GM12878 (cell line): Measurements from ENCODE around the gene AMH. TPM values are rescaled to one million over a fixed set of nuclear protein-coding genes. Genes with fewer than 3 reads are reported as not detected.

Source experiments
- BACH1 ChIP-seq: fragments of 450-650 bp; IDR thresholded peaks from 2 replicates; pipeline ENCODE4 v1.6.1; 2017; ENCODE audit warnings: mild to moderate bottlenecking, borderline replicate concordance
- CREB1 ChIP-seq: IDR thresholded peaks from 2 replicates; pipeline ENCODE4 v1.6.1; 2012; ENCODE audit warnings: low read depth, mild to moderate bottlenecking, inconsistent platforms
- FOS ChIP-seq: IDR thresholded peaks from 3 replicates; pipeline ENCODE4 v1.6.1; 2011; ENCODE audit warnings: borderline replicate concordance; ENCODE audit not compliant: insufficient read length; ENCODE audit errors: extremely low read depth
- HCFC1 ChIP-seq: fragments of 150-350 bp; IDR thresholded peaks from 2 replicates; pipeline ENCODE4 v1.6.1; 2014; ENCODE audit warnings: low read length
- HDAC2 ChIP-seq: fragments of 200-600 bp; sonication (generic); IDR thresholded peaks from 2 replicates; pipeline ENCODE4 v1.6.1; 2017
- IKZF2 ChIP-seq, 2 experiments: fragments of 450-650 bp; IDR thresholded peaks; 2 replicates each; pipeline ENCODE4 v1.6.1; 2017; ENCODE audit warnings: mild to moderate bottlenecking in 2 of 2, moderate library complexity in 2 of 2
- IRF4 ChIP-seq: IDR thresholded peaks from 2 replicates; pipeline ENCODE4 v1.6.1; 2011; ENCODE audit warnings: low read depth, low read length
- PAX5 ChIP-seq: IDR thresholded peaks from 2 replicates; pipeline ENCODE4 v1.6.1; 2011; ENCODE audit warnings: low read depth, low read length, borderline replicate concordance
- POLR2AphosphoS2 ChIP-seq: IDR thresholded peaks from 2 replicates; pipeline ENCODE4 v1.6.1; 2011; ENCODE audit warnings: low read depth, mild to moderate bottlenecking, low read length, improper control_type of control experiment, moderate library complexity
- SMAD5 ChIP-seq: IDR thresholded peaks from 2 replicates; pipeline ENCODE4 v1.6.1; 2016; ENCODE audit warnings: antibody characterized with exemption, low read depth
- SREBF1 ChIP-seq: IDR thresholded peaks from 2 replicates; pipeline ENCODE4 v1.6.1; 2012; ENCODE audit warnings: mild to moderate bottlenecking, low read length
- TARDBP ChIP-seq: IDR thresholded peaks from 2 replicates; pipeline ENCODE4 v1.6.1; 2016; ENCODE audit warnings: borderline replicate concordance
- YY1 ChIP-seq: IDR thresholded peaks from 2 replicates; pipeline ENCODE4 v1.6.1; 2011; ENCODE audit warnings: low read depth, mild to moderate bottlenecking, low read length
- polyA plus RNA-seq, 11 experiments: library from polyadenylated mRNA; depleted of rRNA in 4 of 11; unstranded in 6 of 11; stranded (reverse) in 5 of 11; fragments of >200 nt; fragmentation: Nextera tagmentation in 4 of 11; fragmentation: Illumina TruSeq in 1 of 11; extraction: Ambion mirVana in 4 of 11; extraction: Trizol in 1 of 11; gene quantifications; 1 replicate in 1 of 11; 2 replicates in 10 of 11; pipeline versions ENCODE4 v1.2.1 to v1.2.3, GENCODE V29; 2011 to 2016; ENCODE audit warnings: inconsistent platforms in 2 of 11, missing spikeins in 2 of 11, low read depth in 1 of 11
- total RNA-seq, 4 experiments: library from RNA; depleted of rRNA in 3 of 4; stranded (reverse); fragments of >200 nt in 3 of 4; fragmentation: Illumina TruSeq in 1 of 4; extraction: Trizol in 1 of 4; gene quantifications; 2 replicates each; pipeline versions ENCODE4 v1.2.1 to v1.2.3, GENCODE V29; 2013 to 2021
- TF ChIP-seq, protein P1 (sequence below): fragments of 450-650 bp; IDR thresholded peaks from 2 replicates; pipeline ENCODE4 v1.6.1; 2014; ENCODE audit warnings: mild to moderate bottlenecking
- TF ChIP-seq, protein P2 (sequence below): IDR thresholded peaks from 2 replicates; pipeline ENCODE4 v1.6.1; 2011; ENCODE audit warnings: borderline replicate concordance, low read depth, mild to moderate bottlenecking, moderate library complexity, low read length; ENCODE audit not compliant: insufficient read depth, poor library complexity, severe bottlenecking
- TF ChIP-seq, protein P3 (sequence below): fragments of 450-650 bp; IDR thresholded peaks from 2 replicates; pipeline ENCODE4 v1.6.1; 2016; ENCODE audit warnings: mild to moderate bottlenecking

Gene AMH
- total and polyA plus RNA-seq, 10 of the 15 experiments (the other 5 are each of a cell fraction or from before 2014, with no cell fraction given): 0.17 to 3.5 (median 0.81) TPM; not detected in 4

DNA sequence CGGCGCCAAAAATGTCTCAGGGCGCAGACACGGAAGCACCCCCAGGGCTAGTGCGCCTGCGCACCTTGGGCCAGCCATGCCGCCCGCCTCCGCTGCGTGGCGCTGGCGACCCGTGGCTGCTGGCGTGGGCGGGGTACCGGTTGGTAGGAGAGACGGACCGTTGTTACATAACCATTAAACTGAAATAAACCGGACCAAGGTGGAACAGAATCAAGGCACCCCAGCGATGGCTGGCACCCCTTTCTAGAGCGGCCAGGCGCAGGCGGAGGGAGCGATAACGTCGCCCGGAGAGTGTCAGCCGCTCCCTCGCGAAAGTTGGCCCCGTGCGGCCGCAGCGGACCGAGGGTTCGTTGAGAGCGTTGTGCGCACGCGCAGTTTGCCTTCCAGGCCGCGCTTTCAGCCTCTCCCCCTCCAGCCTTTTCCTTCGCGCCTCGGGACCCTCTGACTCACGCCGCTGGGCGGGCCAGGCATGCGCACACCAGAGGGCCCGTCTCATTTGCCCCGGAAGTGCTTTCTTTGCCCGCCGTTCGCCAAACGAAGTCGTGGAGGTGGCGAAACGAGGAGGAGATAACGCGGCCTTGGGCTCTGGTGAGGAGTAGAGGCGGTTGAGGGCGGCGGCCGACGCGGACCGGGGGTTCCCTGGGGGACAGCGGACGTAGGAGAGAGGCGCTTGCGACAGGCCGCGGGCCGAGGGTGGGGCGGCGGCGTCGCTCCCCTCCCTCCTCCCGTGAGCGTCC is 12.6 kb upstream of the AMH start, which contains the start of the genes PLEKHJ1 and SF3A2 (continued):
- TF ChIP-seq POLR2AphosphoS2 (0 out of 2 replicates have a peak, but pooled peaks have one; percentile 43), HDAC2 (no peak), TARDBP (0 out of 2 replicates have a peak, but pooled peaks have one; percentile 14), PAX5 (0 out of 2 replicates have a peak, but pooled peaks have one; percentile 22), IRF4 (no peak), HCFC1 (peak; percentile 71), YY1 (no peak), SREBF1 (no peak; the same call in 1 of the 2 replicates), IKZF2 (IDR thresholded peaks at IDR 0.05) (peak in 1 of 2 experiments; percentile 35; a peak in 1 of 4 replicates), FOS (no peak), BACH1 (peak; percentile 33; the same call in 1 of the 2 replicates), SMAD5 (peak; percentile 71; the same call in 1 of the 2 replicates), CREB1 (0 out of 2 replicates have a peak, but pooled peaks have one; percentile 43)
- TF ChIP-seq, protein P1, sequence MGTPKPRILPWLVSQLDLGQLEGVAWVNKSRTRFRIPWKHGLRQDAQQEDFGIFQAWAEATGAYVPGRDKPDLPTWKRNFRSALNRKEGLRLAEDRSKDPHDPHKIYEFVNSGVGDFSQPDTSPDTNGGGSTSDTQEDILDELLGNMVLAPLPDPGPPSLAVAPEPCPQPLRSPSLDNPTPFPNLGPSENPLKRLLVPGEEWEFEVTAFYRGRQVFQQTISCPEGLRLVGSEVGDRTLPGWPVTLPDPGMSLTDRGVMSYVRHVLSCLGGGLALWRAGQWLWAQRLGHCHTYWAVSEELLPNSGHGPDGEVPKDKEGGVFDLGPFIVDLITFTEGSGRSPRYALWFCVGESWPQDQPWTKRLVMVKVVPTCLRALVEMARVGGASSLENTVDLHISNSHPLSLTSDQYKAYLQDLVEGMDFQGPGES: peak; percentile 30; the same call in 1 of the 2 replicates
- TF ChIP-seq, protein P2, sequence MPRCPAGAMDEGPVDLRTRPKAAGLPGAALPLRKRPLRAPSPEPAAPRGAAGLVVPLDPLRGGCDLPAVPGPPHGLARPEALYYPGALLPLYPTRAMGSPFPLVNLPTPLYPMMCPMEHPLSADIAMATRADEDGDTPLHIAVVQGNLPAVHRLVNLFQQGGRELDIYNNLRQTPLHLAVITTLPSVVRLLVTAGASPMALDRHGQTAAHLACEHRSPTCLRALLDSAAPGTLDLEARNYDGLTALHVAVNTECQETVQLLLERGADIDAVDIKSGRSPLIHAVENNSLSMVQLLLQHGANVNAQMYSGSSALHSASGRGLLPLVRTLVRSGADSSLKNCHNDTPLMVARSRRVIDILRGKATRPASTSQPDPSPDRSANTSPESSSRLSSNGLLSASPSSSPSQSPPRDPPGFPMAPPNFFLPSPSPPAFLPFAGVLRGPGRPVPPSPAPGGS: no peak
- TF ChIP-seq, protein P3, sequence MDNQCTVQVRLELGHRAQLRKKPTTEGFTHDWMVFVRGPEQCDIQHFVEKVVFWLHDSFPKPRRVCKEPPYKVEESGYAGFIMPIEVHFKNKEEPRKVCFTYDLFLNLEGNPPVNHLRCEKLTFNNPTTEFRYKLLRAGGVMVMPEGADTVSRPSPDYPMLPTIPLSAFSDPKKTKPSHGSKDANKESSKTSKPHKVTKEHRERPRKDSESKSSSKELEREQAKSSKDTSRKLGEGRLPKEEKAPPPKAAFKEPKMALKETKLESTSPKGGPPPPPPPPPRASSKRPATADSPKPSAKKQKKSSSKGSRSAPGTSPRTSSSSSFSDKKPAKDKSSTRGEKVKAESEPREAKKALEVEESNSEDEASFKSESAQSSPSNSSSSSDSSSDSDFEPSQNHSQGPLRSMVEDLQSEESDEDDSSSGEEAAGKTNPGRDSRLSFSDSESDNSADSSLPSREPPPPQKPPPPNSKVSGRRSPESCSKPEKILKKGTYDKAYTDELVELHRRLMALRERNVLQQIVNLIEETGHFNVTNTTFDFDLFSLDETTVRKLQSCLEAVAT: no peak
